Vagina (tissue), 2 donors: ENCODE measurements around the gene C10orf88. TPM values are rescaled to one million over a fixed set of nuclear protein-coding genes. Genes with fewer than 3 reads are reported as not detected.

Experiments
- DNase-seq, 2 donors: peaks; one replicate each; pipeline ENCODE4 v3.0.0-alpha.2; 2017; ENCODE audit errors: extremely low spot score in 2 of 2
- H3K27ac ChIP-seq: fragments of 200-600 bp; sonication (generic); one replicate; pipeline ENCODE4 v1.5.1; 2019
- H3K27me3 ChIP-seq: fragments of 200-600 bp; sonication (generic); one replicate; pipeline ENCODE4 v1.5.1; 2019
- H3K36me3 ChIP-seq, 2 donors: fragments of 200-600 bp; sonication (generic); one replicate each; pipeline ENCODE4 v1.5.1; 2017 to 2019
- H3K4me1 ChIP-seq: fragments of 200-600 bp; sonication (generic); one replicate; pipeline ENCODE4 v1.5.1; 2019
- H3K4me3 ChIP-seq, 2 donors: fragments of 200-600 bp; sonication (generic); 1 replicate in 1 of 2; 2 replicates in 1 of 2; pipeline ENCODE4 v1.5.1; 2016 to 2019
- H3K9me3 ChIP-seq: fragments of 200-600 bp; sonication (generic); one replicate; pipeline ENCODE4 v1.5.1; 2019
- POLR2A ChIP-seq, 2 donors: fragments of 450-650 bp; IDR thresholded peaks; one replicate each; pipeline ENCODE4 v1.6.1; 2017; ENCODE audit warnings: antibody characterized with exemption in 2 of 2, mild to moderate bottlenecking in 2 of 2, moderate library complexity in 2 of 2
- POLR2AphosphoS5 ChIP-seq, 2 donors: sonication (generic); formaldehyde crosslinking; IDR thresholded peaks; one replicate each; pipeline ENCODE4 v1.9.0; 2017; ENCODE audit warnings: antibody characterized with exemption in 2 of 2, mild to moderate bottlenecking in 2 of 2, low read depth in 1 of 2; ENCODE audit not compliant: insufficient read depth in 1 of 2
- intact Hi-C: fragments of 100-400 bp; cut with DNase I; formaldehyde crosslinking; loops from one replicate; pipeline ENCODE4 v1.15.1; 2023
- total RNA-seq: library from RNA; depleted of rRNA; stranded (reverse); fragments of >200 nt; gene quantifications from one replicate; pipeline ENCODE4 v1.2.3, GENCODE V29; 2016
- TF ChIP-seq, protein P1 (sequence below), 3 experiments: fragments of 450-650 bp in 2 of 3; fragments of 200-600 bp in 1 of 3; sonication (generic) in 1 of 3; IDR thresholded peaks; one replicate each; pipeline ENCODE4 v1.5.1; 2017 to 2019; ENCODE audit warnings: antibody characterized with exemption in 3 of 3, mild to moderate bottlenecking in 2 of 3, moderate library complexity in 2 of 3

Gene C10orf88
- total RNA-seq, 1 donor from 2014 or later = 5.6 TPM

DNA sequence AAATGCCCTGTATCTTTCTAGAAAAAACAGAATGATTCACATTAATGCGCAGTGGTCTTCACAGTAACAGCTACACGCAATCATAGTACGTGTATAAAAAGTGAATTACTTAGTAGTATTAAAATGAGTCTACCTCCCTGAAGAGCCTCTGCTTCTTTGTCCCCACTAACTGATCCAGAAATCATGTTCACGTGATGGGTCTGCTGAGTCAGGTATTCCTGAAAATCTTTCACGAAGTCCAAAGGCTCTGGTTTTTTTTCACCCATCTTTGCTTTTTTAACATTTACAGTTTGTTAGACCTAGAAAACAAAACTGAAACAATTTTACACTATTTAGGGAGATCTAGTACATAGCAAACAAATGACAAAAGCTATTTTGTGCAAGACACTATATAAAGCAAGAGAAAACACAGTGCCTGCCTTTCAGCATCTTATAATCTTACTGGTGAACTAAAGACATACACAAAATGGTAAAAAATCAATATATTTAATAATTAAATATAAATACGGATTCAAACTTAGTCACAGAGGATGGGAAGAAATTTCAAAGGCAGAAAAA lies 44.4 kb upstream of the C10orf88 start:
- peaks cover 16% of the 10 kb centered on the region for H3K4me1 ChIP-seq
- TF ChIP-seq, protein P1, sequence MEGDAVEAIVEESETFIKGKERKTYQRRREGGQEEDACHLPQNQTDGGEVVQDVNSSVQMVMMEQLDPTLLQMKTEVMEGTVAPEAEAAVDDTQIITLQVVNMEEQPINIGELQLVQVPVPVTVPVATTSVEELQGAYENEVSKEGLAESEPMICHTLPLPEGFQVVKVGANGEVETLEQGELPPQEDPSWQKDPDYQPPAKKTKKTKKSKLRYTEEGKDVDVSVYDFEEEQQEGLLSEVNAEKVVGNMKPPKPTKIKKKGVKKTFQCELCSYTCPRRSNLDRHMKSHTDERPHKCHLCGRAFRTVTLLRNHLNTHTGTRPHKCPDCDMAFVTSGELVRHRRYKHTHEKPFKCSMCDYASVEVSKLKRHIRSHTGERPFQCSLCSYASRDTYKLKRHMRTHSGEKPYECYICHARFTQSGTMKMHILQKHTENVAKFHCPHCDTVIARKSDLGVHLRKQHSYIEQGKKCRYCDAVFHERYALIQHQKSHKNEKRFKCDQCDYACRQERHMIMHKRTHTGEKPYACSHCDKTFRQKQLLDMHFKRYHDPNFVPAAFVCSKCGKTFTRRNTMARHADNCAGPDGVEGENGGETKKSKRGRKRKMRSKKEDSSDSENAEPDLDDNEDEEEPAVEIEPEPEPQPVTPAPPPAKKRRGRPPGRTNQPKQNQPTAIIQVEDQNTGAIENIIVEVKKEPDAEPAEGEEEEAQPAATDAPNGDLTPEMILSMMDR (IDR thresholded peaks at IDR 0.05) = no peak
- TF ChIP-seq POLR2A (IDR thresholded peaks at IDR 0.05) (no peak), POLR2AphosphoS5 (IDR thresholded peaks at IDR 0.05; ENCODE audit: insufficient read depth in 1 of 2, low read depth in 1 of 2) (no peak)
- DNase-seq = no peak
- H3K27ac ChIP-seq = no peak overlapping the region
- peaks cover 0 to 39% of the 10 kb centered on the region in 2 donors for H3K36me3 ChIP-seq
- H3K4me3 ChIP-seq = no peak overlapping the region
- no peaks in the 10 kb centered on the region for H3K9me3 ChIP-seq
- H3K27me3 ChIP-seq = no peaks in the 10 kb centered on the region
- intact Hi-C loops = no loop called here

- H3K9me3 ChIP-seq = no peaks in the 10 kb centered on the region
- TF ChIP-seq POLR2AphosphoS5 (IDR thresholded peaks at IDR 0.05; ENCODE audit: insufficient read depth in 1 of 2, low read depth in 1 of 2) (no peak), POLR2A (IDR thresholded peaks at IDR 0.05) (no peak)
- TF ChIP-seq, protein P1 (IDR thresholded peaks at IDR 0.05) = no peak
- intact Hi-C loops = no loop called here
- no peak for DNase-seq
- no peaks in the 10 kb centered on the region for H3K27me3 ChIP-seq
- no peak overlapping the region for H3K4me3 ChIP-seq
- H3K27ac ChIP-seq = no peak overlapping the region
- H3K4me1 ChIP-seq = peaks cover 16% of the 10 kb centered on the region
- peaks cover 0 to 44% of the 10 kb centered on the region in 2 donors for H3K36me3 ChIP-seq
Measured at GRCh38 chr10:122997864-122998263, 43.8 kb upstream of the C10orf88 start.

GRCh38 chr10:122995936-122996335 lies 41.9 kb upstream of the C10orf88 start:
- intact Hi-C loops = no loop called here
- Histone ChIP-seq H3K27ac (no peak overlapping the region), H3K4me1 (peaks cover 16% of the 10 kb centered on the region), H3K4me3 (no peak overlapping the region), H3K36me3 (peaks cover 0 to 47% of the 10 kb centered on the region in 2 donors), H3K27me3 (no peaks in the 10 kb centered on the region), H3K9me3 (no peaks in the 10 kb centered on the region)
- DNase-seq = no peak
- no peak for TF ChIP-seq POLR2A (IDR thresholded peaks at IDR 0.05)
- no peak for TF ChIP-seq POLR2AphosphoS5 (IDR thresholded peaks at IDR 0.05; ENCODE audit: insufficient read depth in 1 of 2, low read depth in 1 of 2)
- TF ChIP-seq, protein P1 (IDR thresholded peaks at IDR 0.05) = no peak

GRCh38 chr10:122993797-122994336 lies 39.8 kb upstream of the C10orf88 start:
- intact Hi-C loops = no loop called here
- DNase-seq = no peak
- no peak for TF ChIP-seq POLR2A (IDR thresholded peaks at IDR 0.05)
- TF ChIP-seq, protein P1 (IDR thresholded peaks at IDR 0.05) = no peak
- no peak for TF ChIP-seq POLR2AphosphoS5 (IDR thresholded peaks at IDR 0.05; ENCODE audit: insufficient read depth in 1 of 2, low read depth in 1 of 2)
- Histone ChIP-seq H3K36me3 (peaks cover 0 to 47% of the 10 kb centered on the region in 2 donors), H3K9me3 (no peaks in the 10 kb centered on the region), H3K27ac (no peak overlapping the region), H3K4me1 (peaks cover under 1% of the 10 kb centered on the region), H3K27me3 (no peaks in the 10 kb centered on the region), H3K4me3 (no peak overlapping the region)

- H3K27me3 ChIP-seq = no peaks in the 10 kb centered on the region
- H3K4me1 ChIP-seq = no peaks in the 10 kb centered on the region
- DNase-seq = no peak
- no peak overlapping the region for H3K27ac ChIP-seq
- H3K4me3 ChIP-seq = no peak overlapping the region
- peaks cover 0 to 41% of the 10 kb centered on the region in 2 donors for H3K36me3 ChIP-seq
- intact Hi-C loops = no loop called here
- TF ChIP-seq, protein P1 (IDR thresholded peaks at IDR 0.05) = no peak
- no peak for TF ChIP-seq POLR2A (IDR thresholded peaks at IDR 0.05)
- no peak for TF ChIP-seq POLR2AphosphoS5 (IDR thresholded peaks at IDR 0.05; ENCODE audit: insufficient read depth in 1 of 2, low read depth in 1 of 2)
- H3K9me3 ChIP-seq = no peaks in the 10 kb centered on the region
Measured at GRCh38 chr10:122992031-122992585, 38.1 kb upstream of the C10orf88 start.
